HepG2 (cell line): ENCODE data around the gene AKAP3.

ENCODE experiments used
- ETV5 ChIP-seq: IDR thresholded peaks from 2 replicates; pipeline ENCODE4 v1.6.1; 2018; ENCODE audit warnings: missing biosample characterization, missing genetic modification reagents, inconsistent platforms, borderline replicate concordance
- ETV6 ChIP-seq: sonication (generic); formaldehyde crosslinking; conservative IDR thresholded peaks from 2 replicates; pipeline ENCODE4 v1.4.0; 2020; ENCODE audit warnings: missing genetic modification reagents
- GTF2F1 ChIP-seq: fragments of 150-350 bp; IDR thresholded peaks from 2 replicates; pipeline ENCODE4 v1.6.1; 2014; ENCODE audit warnings: low read length
- HDAC1 ChIP-seq: sonication (generic); formaldehyde crosslinking; IDR thresholded peaks from 2 replicates; pipeline ENCODE4 v1.5.1; 2020; ENCODE audit warnings: mild to moderate bottlenecking, missing genetic modification reagents
- SP2 ChIP-seq: sonication (generic); formaldehyde crosslinking; IDR thresholded peaks from 2 replicates; pipeline ENCODE4 v1.5.1; 2020; ENCODE audit warnings: mild to moderate bottlenecking, missing genetic modification reagents
- TCF12 ChIP-seq, 2 experiments: fragments of 450-650 bp in 1 of 2; sonication (generic) in 1 of 2; formaldehyde crosslinking in 1 of 2; IDR thresholded peaks; 2 replicates each; pipeline versions ENCODE4 v1.6.1 to v1.8.0; 2017 to 2022; ENCODE audit warnings: antibody characterized with exemption in 1 of 2, mild to moderate bottlenecking in 1 of 2, missing genetic modification reagents in 1 of 2, moderate library complexity in 1 of 2
- ZBTB20 ChIP-seq: sonication (generic); formaldehyde crosslinking; IDR thresholded peaks from 2 replicates; pipeline ENCODE4 v1.8.1; 2023; ENCODE audit warnings: missing genetic modification reagents, low read depth, mild to moderate bottlenecking, borderline replicate concordance
- ZBTB7A ChIP-seq: sonication (generic); formaldehyde crosslinking; IDR thresholded peaks from 2 replicates; pipeline ENCODE4 v1.8.0; 2022; ENCODE audit warnings: mild to moderate bottlenecking, missing genetic modification reagents
- TF ChIP-seq, protein P1 (sequence below): sonication (generic); formaldehyde crosslinking; IDR thresholded peaks from 2 replicates; pipeline ENCODE4 v1.9.0; 2021; ENCODE audit warnings: missing genetic modification reagents, borderline replicate concordance

DNA sequence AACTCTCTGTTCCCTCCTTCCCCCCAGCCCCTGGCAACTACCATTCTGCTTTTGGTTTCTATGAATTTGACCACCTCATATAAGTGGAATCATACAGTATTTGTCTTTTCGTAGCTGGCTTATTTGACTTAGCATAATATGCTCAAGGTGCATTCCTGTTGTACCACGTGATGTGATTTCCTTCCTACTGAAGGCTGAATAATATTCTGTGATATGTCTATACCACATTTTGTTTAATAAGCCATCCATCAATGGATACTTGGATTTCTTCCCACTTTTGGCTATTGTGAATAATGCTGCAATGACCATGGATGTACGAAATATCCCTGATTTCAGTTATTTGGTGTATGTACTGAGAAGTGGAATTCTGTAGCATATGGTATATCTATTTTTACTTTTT lies 16.4 kb upstream of the AKAP3 start:
- no peak for TF ChIP-seq GTF2F1
- TF ChIP-seq, protein P1, sequence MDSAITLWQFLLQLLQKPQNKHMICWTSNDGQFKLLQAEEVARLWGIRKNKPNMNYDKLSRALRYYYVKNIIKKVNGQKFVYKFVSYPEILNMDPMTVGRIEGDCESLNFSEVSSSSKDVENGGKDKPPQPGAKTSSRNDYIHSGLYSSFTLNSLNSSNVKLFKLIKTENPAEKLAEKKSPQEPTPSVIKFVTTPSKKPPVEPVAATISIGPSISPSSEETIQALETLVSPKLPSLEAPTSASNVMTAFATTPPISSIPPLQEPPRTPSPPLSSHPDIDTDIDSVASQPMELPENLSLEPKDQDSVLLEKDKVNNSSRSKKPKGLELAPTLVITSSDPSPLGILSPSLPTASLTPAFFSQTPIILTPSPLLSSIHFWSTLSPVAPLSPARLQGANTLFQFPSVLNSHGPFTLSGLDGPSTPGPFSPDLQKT (CRISPR knock-in tag) = no peak
- no peak for TF ChIP-seq ZBTB7A (CRISPR knock-in tag)
- no peak for TF ChIP-seq ZBTB20
- no peak for TF ChIP-seq ETV5 (CRISPR knock-in tag)
- TF ChIP-seq TCF12 (IDR thresholded peaks at IDR 0.05) = no peak
- no peak for TF ChIP-seq TCF12 (CRISPR knock-in tag; IDR thresholded peaks at IDR 0.05)
- TF ChIP-seq ETV6 (CRISPR knock-in tag) = no peak
- no peak for TF ChIP-seq HDAC1
- TF ChIP-seq SP2 (CRISPR knock-in tag) = no peak
